Activated CD8-positive, alpha-beta memory T cell treated with anti-CD3 and anti-CD28 coated beads, Interleukin-2, amount 50 U/mL, for 4 hours (primary cell): ENCODE data around the gene IQGAP2.
A peak's percentile ranks its signal among the peaks of the same experiment; 100 is the strongest.

Experiments used
- DNase-seq: peaks from one replicate; pipeline ENCODE4 v3.0.0-alpha.2; 2020

Gene IQGAP2

DNA sequence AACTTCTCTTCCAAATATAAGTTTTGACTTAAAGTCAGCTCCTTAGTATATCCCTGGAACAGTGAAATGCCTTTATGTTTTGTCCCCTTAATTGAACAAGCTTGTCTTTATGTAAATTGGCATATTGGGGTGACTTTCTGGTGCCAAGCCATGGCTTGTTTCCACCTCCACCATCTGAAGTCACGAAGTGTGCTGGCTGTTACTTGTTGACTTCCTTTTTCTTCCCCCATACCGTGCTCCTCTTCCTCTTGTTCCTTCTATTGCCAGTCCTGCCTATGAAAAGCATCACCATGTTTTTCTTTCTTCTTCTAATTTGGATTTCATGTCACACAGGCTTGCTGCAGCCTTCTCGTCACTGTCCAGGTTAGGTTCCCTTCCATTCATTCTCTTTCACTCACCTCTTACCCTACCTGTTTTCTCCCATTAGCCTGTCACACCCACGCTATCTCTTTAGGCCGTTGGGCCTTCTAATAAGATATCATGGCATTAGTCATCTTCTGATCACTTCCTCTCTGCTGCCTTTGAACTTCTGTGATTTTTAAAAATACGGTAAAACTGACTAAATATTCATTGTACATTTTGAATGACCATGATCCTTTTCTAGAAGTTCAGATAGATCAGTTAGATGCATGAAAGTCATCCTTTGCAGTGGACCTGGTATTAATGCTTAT, 48.1 kb downstream of the IQGAP2 start:
- no peak for DNase-seq

DNA sequence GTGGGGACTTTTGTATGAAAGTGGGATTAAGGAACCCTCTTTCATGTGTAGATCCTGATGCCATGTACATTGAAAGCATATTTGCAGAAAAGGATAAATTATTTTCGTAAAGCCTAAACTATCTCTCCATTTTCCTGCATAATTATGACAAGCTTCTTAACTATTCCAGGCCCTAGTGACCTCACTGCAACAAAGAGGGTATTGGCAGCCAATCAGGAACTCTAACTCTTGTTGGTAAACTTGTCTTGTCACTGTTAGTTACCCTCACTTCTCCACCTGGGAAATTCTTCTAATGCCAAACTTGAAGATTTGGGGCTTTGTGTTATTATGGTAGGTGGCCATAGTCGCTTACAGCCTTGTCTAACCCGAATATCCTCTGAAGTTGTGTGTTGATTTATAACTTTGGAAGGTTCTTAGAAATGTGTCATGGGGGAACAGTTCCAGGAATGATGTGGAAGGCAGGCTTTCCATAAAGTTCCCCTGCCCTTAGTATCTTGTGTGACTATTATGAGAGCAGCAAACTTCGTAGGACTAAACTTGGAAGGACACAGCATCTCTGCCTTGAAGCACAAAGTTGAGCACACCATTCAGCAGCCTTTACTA, 52.5 kb downstream of the IQGAP2 start:
- no peak for DNase-seq

DNA sequence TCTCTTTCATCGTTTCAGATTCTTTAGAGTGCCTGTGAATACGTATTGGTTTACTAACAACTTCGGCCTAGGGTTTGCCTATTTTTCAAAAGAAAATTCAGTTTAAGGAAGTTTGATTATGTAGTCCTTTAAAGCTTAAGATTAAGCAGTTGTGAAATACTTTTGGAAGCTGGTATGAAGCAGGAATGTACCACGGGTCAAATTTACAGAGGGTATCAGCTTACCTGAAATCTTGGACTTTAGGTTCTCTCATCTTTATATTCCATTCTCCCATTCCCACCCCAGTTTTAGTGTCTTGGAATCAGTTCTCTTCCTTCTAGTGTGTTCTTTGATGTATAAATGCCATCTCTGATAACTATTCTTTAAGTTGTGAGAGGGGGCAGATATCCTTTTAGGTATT, 53.2 kb downstream of the IQGAP2 start:
- no peak for DNase-seq

DNA sequence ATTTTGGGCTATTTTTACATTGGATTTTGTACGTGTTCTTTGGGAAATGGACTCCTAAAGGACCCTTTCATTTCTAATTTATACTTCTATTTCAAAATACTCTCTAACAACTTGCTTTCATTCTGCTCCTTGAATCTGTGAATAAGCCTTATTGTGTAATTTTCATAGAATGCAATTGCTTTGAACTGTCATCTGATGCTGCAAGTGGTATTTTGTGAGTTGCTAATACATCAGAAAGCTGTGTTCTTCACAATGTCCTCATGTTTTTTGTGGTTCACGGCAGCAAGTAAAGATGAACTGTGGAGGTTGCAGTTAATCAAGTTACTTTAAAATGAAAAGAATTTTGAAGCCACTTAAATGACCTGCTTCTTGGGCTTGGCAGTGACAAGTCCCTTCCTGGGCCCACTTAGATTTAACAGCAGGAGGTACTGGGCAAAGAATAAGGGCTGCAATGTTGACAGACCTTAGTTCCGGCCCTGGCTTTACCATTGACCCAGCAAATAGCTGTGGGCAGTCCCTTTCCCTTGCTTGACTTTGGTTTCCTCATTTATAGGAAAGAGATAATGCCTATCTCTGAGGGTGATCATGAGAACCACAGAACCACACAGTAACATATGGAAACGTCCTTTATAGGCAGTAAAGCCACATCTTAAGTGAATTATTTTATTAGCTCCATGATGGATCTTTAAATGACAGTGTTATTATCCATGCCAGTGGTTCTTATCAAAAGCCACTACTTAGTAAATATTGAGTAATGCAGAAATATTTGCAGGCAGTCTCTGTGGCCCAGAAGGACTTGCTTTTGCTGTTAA, 54.8 kb downstream of the IQGAP2 start:
- no peak for DNase-seq

DNA sequence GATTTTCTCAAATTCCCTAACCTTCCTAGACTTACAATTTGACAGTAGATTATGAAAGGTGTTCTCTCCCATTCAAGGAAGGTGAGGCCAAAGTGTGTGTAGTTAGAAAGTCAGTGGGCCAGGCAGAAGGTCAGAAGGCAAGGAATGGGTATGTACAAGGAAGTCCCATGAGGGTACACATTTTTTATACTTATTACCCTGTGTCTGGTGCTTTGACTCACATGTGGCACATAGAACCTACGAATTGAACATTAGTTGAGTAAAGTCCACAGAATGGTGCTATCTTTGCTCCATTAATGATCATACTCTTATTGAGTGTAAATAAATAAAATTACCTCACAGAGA, 55.4 kb downstream of the IQGAP2 start:
- DNase-seq: no peak

DNA sequence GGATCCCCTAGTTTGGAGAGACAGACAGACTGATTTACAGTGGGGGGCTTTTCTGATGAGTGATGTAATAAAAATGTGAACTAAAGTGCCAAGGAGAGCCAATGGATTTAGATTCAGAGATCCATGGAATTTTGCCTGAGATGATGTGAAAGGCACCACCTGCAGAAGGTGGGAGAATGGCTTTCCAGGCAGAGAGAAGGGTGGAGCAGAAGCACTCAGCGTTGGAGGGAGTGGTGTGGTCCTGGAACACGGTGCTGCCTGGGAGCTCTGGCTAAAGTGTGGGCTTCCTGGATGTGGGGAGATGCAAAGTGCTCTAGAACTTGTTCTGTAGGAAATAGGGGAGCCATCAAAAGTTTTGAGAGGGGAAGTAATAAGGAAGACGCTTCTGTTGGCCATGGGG, 57.0 kb downstream of the IQGAP2 start:
- no peak for DNase-seq

DNA sequence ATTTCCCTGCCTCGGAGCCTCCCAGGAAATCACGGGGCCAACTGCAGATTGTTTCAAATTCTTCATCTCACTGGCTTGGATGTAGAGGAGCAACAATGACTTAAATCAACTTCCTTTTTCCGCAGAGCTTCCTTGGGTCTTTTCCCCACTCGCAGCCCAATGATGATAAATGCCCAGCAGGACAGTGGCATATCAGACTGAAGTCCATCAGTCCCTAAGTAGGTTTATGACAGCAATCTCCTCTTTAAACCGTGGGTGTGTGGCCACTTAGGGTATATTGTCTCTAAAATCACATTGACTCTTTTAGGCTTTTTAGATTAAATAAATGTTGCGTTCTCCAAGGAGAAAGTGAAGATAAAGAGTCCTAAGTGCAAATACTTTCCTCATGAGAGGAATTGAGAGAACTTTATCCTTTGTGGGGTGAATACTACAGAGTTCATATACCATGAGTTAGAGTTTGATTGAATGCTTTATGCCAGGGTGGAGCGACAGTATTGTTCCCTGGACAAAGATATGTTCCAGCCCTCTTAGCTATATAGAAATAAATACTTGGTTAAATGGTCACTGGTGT, 59.1 kb downstream of the IQGAP2 start:
- DNase-seq: no peak

DNA sequence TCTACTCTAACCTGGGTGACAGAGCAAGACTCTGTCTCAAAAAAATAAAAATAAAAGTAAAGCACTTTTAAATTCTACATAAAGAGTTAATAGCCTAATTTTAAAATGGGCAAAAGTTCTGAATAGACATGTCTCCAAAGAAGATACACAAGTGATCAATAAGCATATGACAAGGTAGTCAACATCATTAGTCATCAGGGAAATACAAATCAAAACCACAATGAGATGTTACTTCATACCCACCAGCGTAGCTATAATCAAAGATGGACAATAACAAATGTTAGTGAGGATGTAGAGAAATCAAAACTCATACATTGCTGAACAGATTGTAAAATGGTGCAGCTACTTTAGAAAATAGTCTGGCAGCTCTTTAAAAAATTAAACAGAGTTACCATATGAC, 64.1 kb downstream of the IQGAP2 start:
- no peak for DNase-seq

DNA sequence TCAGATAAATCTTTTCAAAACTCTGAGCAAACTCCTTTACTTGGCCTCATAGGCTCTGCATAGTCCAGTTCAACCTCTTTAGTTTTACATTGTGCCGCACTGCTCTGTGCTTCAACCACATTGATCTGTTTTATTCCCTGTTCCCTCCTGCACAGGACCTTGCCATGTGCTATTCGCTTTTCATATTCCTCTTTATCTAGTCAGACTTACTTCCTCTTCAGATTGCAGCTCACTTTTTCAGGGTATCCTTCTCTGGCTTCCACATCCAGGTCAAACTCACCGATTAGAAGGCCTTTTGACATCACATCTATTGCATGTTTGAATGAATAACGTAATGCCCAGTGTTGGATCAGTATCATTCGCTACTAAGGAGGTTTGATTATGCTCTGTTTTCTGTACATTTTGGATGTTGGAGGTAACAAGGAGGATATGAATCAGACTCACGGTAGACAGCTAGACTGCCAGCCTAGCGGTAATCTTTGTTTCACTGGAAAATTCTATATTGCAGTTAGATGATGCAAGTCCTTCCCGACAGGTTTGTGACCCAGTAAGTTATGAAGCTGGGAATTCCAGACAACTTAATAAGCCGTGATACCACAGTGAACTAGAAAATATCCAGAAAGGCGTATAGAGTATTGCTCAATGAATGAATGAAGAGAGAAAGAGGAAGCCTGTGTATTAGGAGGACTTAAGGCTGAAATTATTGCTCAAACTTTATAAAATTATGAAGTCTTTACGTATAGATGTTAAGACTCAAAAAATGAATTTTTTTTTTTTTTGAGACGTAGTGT, 65.7 kb downstream of the IQGAP2 start:
- no peak for DNase-seq

DNA sequence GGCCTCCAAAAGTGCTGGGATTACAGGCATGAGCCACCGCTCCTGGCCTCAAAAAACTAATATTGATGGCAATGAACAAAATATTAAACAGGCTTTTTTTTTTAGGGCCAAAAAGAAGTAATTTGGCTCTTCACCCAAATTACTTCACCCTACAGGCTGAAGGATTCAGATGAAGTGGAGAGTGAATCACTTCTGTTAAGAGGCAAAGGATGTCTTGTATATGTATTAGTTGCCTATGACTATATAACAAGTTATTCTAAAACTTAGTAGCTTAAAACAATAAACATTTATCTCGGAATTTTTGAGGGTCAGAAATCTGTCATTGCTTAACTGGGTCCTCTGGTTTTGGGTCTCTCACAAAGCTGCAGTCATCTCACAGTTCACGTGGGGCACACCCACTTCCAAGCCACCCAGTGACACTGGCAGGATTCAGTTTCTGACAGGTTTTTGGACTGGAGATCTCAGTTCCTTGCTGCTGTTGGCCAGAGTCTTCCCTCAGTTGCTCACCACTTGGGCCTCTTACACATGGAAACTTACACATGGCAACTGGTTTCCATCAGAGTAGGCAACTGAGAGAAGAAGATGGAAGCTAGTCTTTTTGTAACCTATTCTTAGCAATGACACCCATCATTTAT, 66.7 kb downstream of the IQGAP2 start:
- no peak for DNase-seq

DNA sequence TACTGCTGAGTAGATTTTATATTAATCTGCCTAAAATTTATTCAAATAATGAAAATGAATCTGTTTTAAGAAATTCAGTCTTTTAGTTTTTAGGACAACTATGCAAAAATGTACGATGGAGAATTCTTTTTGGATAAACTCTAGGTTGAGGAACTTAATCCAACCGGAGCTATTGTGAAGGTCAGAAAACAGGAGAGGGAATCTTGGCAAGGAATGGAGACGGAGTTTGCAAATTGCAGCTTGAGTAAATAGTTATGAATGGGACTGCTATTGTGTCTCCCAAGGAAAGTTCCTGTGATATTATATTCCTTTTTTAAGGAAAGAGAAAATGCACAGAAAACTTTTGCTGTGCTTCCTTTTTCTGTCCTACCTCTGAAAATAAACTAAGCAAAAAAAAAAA, 67.9 kb downstream of the IQGAP2 start:
- no peak for DNase-seq

DNA sequence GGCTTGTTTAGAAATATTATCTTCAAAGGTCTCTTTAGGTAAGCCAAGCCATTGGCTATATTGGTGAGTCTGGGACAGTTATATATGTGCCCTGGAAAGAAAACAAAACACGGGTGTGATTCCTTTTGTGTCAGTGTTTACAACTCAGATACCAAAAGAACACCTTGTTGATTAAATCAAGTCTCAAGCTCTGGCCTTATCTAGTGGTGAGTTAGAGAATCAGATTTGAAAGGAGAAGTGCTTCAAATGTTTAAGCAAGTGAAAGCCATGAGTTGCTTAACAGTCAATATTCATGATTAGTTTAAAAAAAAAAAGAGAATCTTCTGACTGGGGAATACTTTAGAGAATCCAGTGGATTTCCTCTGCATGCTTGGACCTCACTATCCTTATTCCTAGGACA, 68.3 kb downstream of the IQGAP2 start:
- no peak for DNase-seq

DNA sequence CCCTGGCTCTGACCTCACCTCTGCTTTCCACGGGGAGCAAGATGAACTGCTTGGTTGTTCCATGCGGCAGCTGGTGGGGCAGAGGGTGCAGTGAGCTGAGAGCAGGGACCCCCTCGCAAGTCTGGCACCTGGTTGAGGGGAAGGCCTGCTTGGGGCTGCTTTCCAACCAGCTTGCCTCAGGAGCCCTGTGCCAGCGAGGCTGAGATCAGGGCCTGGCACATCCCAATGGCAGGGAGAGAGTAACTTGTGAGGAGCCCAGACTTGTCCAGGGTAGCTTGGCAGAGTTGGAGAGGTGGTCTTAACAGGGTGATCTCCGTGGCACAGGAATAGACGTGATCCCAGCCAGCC, 68.9 kb downstream of the IQGAP2 start:
- DNase-seq: no peak

DNA sequence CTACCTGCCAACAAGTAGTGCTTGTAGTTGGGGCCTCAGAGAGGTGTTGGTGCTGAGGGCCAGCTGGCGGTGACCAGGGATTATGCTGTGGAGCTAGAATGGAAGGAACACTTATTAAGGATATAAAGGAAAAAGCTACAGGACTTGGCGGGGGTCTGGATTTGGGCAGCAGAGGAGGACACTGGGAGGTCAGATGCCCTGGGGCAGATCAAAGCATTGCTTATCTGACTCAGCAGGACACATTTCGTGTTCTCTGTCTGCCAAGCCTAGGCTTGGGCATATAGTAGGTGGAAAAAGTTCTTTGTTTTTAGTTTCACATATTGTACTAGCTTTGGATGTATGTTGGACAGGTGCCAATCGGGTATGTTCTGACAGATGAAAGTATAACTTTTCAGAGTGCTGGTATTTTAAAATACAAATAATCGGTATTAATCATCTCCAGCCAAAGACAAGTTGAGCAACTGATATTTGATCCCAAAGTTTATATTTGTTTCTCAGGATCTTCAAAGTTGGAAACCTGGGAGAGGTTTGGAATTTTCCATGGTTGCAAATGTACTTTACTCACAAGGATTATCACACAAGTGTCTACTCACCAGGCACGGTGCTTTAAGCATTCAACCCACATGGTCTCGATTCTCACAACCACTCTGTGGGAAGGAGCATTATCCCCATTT, 69.4 kb downstream of the IQGAP2 start:
- no peak for DNase-seq

DNA sequence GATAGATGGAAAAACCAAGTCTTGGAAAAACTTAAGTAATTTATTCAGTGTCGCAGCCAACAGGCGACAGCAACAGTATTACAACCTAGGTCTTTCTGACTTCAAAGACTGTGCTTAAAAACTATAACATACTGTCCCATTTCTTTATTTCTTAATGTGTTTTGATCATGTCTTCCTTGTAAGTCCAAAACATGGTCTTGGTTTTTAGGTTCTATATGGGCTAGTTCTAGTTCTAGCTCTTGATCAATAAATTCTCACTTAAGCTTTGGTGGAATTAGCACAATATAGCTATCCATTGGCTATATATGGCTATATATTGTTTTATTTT, 69.9 kb downstream of the IQGAP2 start:
- no peak for DNase-seq

DNA sequence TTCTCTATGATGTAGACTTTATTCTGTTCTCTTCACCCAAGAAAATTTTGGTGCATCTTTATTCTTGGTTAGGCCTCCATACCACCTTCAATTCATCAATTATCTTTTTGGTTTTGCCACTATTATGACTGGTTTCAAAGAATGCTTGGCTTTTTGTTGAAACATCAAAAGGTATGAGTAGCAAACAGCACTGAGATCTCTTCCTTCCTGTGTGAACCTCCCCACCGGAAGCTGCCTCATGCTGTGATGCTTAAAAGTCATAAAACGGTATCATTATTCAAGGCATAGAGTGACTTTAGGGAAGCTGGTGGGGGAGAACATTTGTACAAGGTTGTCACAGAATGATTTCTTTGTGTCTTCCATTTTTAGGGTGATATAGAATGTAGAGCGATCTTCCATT, 70.6 kb downstream of the IQGAP2 start:
- DNase-seq: peak; percentile 64

DNA sequence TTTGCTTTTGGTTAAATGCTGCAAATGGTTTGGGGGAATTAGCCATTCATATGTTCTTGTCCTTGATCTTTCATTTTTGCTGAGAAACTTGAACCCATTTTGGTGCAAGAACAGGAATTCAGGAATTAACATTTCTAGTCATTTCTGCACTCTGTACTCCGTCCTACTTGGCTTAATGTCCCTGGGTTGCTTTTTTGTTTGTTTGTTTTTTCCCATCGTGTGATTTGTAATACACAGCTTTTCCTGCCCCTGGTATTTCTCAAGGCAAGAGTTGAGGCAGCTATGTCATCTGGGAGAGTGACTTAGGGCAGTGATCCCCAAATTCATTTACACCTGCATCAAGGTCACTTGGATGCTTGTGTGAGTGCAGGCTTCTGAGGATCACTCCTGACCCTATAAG, 71.3 kb downstream of the IQGAP2 start:
- no peak for DNase-seq

DNA sequence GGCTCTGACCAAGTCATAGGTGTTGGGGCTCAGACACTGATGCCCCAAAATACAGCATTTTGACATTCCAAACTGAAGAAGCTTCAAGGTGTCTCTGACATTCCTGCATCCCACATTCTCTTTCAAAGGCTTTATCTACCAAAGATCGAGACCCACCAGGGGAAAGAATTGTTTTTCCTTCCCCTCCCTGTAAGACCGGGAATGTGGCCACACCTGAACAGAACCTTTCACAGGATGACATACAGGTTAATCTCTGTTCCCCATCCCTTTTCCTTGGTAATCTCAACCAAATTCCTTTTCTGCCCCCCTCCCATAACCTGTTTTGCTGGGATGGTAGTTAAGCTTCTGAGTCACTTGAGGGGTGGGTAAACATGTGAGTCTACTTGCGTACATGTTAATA, 72.3 kb downstream of the IQGAP2 start:
- DNase-seq: no peak

DNA sequence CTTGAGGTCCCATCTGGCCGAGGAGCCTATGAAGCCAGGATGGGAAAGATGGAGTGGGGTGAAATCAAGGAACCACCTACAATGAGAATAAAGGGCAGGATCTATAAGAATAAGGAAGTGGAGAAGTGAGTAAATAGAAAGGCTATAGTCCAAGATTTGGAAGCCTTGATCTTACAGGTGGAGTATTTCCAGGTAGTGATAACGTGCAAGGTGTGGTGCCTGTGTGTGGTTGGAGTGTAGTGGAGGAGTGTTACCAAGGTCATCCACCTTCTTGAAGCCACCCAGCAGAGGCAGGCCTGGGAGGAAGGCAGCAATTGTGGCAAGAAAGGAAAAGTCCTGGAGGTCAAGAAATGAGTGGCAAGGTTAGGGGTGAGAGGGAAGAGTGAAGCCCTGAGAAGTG, 72.9 kb downstream of the IQGAP2 start:
- DNase-seq: no peak

DNA sequence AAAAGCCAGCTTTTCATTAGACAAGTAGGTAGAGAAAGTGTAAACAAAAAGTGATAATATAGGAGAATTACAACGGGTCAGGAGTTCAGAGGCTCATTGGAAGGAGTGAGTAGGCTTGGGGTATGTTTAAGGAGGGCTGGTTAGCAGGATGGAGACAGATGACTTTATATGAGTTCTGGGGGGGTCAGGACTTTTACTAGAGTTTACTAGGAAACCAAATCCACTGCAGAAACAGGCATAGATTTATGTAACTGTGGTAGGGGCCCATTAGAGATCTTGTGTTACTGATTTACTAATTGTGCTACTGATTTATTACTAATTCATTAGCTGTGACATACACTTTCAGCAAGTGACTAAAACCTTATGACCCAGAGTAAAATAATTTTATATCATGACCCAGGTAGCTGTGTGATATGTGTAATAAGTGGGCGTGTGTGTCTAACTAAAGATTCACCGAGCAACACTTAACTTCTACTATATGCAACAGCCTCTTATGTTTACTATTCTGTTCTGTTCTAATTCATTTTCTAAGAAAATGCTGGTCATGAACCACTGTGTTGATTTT, 73.5 kb downstream of the IQGAP2 start:
- DNase-seq: no peak

DNA sequence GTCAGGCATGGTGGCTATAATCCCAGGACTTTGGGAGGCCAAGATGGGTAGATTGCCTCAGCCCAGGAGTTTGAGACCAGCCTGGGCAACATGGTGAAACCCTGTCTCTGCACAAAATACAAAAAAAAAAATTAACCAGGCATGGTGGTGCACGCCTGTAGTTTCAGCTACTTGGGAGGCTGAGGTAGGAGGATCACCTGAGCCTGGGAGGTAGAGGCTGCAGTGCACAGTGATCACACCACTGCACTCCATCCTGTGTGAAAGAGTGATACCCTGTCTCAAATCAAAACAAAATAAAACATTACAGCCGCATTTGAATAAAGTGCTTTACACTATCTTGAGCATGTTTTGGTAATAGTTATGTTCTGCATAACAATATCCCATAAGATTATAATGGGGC, 74.0 kb downstream of the IQGAP2 start:
- DNase-seq: no peak

DNA sequence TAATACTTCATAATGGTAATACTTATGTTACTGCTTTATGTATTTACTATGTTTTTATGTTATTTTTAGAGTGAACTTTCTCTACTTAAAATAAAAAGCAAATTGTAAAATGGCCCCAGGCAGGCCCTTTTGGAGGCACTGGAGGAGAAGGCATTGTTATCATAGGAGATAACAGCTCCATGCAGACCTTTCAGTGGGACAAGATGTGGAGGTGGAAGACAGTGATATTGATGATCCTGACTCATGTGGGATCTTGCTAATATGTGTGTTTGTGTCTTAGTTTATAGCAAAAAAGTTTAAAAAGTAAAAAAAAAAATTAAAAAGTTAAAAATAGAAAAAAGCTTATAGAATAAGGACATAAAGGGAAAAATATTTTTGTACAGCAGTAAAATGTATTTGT, 74.5 kb downstream of the IQGAP2 start:
- DNase-seq: no peak
